HG02938 (cell line): ENCODE data around the gene ATP10B.

ENCODE experiments used
- ATAC-seq: cut with Tn5 transposase; IDR thresholded peaks from one replicate; pipeline ENCODE4 v1.9.1; 2021; ENCODE audit warnings: mild to moderate bottlenecking, moderate library complexity; ENCODE audit not compliant: unreplicated experiment

The ATP10B gene

DNA sequence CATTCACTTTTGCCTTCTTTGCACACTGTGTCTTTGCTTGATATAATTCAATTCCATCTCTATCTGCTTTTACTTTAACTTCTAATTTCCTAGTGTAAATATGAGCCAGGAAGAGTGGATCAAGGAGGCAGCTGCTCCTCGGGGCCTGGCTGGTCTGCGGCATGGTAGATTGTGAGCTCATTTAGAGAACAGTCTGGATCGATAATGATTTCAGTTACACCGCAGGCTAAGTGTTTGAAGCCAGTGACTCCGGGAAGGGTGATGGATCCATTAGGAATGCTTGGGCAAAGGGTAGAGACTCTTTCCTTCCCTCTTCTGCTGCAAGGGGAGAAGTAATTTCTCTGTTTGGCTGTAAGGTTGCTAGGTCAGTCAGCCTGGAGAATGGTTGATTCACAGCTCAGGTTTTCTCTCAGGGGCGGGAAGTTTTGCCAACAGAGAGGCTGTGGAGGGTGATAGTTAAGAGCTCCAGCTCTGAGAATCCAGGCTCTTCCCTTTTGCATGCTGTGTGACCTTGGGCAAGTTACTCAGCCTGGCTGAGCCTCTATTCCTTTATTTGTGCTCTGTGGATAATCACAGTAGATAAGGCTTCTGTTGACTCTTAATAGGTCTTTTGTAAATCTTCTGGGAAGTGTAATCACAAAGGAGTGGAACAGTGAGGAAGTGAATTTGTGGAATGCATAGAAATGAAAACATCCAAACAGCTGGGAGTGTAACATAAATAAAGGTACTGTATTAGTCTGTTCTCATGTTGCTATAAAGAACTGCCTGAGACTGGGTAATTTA lies 331.2 kb downstream of the ATP10B start:
- no peak for ATAC-seq

DNA sequence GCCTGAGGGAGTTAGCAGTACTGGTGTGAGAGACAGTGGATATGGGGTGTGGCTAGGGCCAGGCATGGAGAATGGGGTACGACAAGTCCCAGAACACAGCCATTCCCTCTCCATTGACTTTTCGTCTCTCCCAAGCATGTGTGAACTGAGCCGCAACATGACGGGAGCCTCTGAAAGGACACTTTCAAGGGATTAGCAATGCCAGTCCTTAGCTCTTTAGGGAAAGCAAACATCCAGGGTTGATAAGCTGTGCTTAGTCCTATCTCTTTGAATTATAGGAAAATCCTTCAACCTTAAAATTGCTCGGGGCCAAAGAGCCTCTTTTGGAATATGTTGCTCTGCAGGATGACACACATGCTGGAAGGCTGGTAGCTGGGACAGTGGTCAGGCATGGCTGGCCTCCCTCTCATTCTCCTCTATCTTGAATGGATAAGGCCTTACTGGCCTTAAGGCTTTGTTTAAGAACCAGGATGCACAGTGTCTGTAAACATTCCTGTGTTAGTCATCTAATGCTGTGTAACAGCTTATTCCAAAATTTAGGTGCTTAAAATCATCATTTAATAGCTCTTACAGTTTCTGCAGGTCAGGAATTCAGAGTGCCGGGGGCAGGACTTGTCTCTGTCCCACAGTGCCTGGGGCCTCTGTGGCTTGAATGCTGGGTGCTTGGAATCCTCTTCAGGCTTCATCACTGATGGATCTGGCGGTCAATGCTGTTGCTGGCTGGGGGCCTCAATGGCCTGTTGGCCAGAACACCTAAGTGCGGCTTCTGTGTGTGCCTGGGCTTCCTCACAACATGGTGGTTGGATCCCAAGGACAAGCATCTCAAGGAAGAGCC lies 335.1 kb downstream of the ATP10B start:
- ATAC-seq, result no peak

DNA sequence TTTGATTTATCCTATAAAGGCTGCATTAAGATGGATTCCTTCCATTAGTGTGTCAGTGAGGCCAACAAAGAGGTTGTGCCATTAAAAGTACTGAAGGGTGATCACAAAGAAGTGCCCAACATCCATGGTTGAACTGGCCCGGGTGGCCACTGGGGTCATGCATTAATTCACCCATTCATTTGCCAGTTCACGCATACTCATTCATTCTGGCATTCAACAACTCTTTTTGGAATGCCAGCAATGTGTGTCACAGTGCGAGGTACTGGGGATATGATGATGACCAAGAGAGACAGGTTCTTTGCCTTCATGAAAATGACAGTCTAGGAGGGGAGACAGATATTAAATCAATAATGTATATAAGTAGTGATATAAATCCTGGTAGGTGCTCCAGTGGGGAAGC lies 337.1 kb downstream of the ATP10B start:
- ATAC-seq, result no peak

DNA sequence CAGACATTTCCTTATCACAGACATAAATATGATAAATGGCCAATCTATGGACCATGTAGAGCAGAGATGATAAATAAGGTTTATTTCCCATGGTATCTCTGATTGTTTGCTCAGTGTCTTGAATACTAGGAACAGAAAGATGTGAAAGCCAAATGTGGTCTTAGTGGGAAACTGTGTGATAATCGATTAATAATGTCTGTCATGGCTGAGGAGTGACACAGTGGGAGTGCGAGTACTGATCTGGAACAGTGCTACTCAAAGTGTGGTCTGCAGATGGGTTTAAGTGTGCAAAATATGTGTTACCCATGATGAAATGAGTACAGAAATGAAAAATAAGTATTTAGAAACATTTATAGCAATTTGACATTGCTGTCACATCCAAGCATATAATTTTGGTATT lies 337.8 kb downstream of the ATP10B start:
- no peak for ATAC-seq

DNA sequence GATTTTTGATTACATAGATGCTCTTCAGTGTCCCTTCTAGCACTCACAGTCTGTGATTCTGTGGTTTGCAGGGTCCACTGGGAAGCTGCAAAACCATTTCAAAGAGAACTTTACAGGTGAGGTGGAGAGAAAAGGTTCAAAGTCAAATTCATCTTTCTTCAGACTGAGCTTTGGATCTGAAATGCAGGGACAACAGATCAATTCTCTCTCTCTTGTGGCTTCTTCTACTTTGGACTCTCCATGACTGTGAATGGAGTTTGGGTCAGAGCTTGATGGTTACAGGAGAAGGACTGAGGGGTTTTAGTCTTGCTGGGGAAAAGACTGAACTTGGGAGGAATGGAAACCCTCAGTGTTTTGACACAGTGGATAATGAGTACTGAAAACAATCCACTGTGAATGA lies 338.5 kb downstream of the ATP10B start:
- ATAC-seq, result no peak
